Smooth muscle cell (in vitro differentiated cells): ENCODE data around the gene CXXC5. TPM values are rescaled to one million over a fixed set of nuclear protein-coding genes. Genes with fewer than 3 reads are reported as not detected.

Experiments used
- DNase-seq: peaks from one replicate; lab custom pipeline; 2025; ENCODE audit not compliant: unreplicated experiment; lab: John Stamatoyannopoulos, UW
- H2AFZ ChIP-seq: fragments of 200-600 bp; sonication (generic); 2 replicates; pipeline ENCODE4 v1.6.0; 2016; ENCODE audit warnings: antibody characterized with exemption, low read depth, mild to moderate bottlenecking
- H3F3A ChIP-seq: fragments of 200-600 bp; sonication (generic); 2 replicates; pipeline ENCODE4 v1.6.0; 2017; ENCODE audit warnings: antibody characterized with exemption, low read depth
- H3K27ac ChIP-seq: fragments of 200-600 bp; sonication (generic); 2 replicates; pipeline ENCODE4 v1.5.1; 2016; ENCODE audit warnings: low read depth, mild to moderate bottlenecking
- H3K27me3 ChIP-seq: fragments of 200-600 bp; sonication (generic); 2 replicates; pipeline ENCODE4 v1.6.1; 2016; ENCODE audit warnings: low read depth, mild to moderate bottlenecking
- H3K36me3 ChIP-seq: fragments of 200-600 bp; sonication (generic); 2 replicates; pipeline ENCODE4 v1.5.1; 2016; ENCODE audit warnings: low read depth
- H3K4me1 ChIP-seq: fragments of 200-600 bp; sonication (generic); 2 replicates; pipeline ENCODE4 v1.5.1; 2016; ENCODE audit warnings: low read depth
- H3K4me2 ChIP-seq: fragments of 200-600 bp; sonication (generic); 2 replicates; pipeline ENCODE4 v1.6.0; 2016; ENCODE audit warnings: mild to moderate bottlenecking
- H3K4me3 ChIP-seq: fragments of 200-600 bp; sonication (generic); 2 replicates; pipeline ENCODE4 v1.5.1; 2016; ENCODE audit warnings: mild to moderate bottlenecking
- H3K79me2 ChIP-seq: fragments of 200-600 bp; sonication (generic); 2 replicates; pipeline ENCODE4 v1.6.0; 2016; ENCODE audit warnings: low read depth, mild to moderate bottlenecking
- H3K9ac ChIP-seq: fragments of 200-600 bp; sonication (generic); 2 replicates; pipeline ENCODE4 v1.6.0; 2016; ENCODE audit warnings: low read depth
- H3K9me3 ChIP-seq: fragments of 200-600 bp; sonication (generic); replicated peaks from 2 replicates; pipeline ENCODE4 v1.5.1; 2016; ENCODE audit warnings: low read depth
- H4K20me1 ChIP-seq: fragments of 200-600 bp; sonication (generic); 2 replicates; pipeline ENCODE4 v1.6.0; 2016; ENCODE audit warnings: low read depth
- WGBS: methylation state at CpG from one replicate; pipeline ENCODE4 v1.1.7; 2016; ENCODE audit warnings: low lambda C conversion rate; 5-methylcytosine and 5-hydroxymethylcytosine counted together
- polyA plus RNA-seq: library from polyadenylated mRNA; unstranded; fragments of >200 nt; fragmentation: Nextera tagmentation; extraction: Ambion mirVana; gene quantifications from 2 replicates; pipeline ENCODE4 v1.2.1, GENCODE V29; 2016
- total RNA-seq: library from RNA; depleted of rRNA; stranded (reverse); fragments of >200 nt; gene quantifications from 2 replicates; pipeline ENCODE4 v1.2.3, GENCODE V29; 2014
- TF ChIP-seq, protein P1 (sequence below): fragments of 200-600 bp; sonication (generic); IDR thresholded peaks from 2 replicates; pipeline ENCODE4 v1.5.1; 2017; ENCODE audit warnings: borderline replicate concordance, mild to moderate bottlenecking, antibody characterized with exemption; ENCODE audit not compliant: insufficient read depth, poor library complexity, severe bottlenecking

The CXXC5 gene
- total and polyA plus RNA-seq, 2 experiments from 2014 or later: 85.5 to 139 TPM

- H3F3A ChIP-seq: peaks cover 30% of the 10 kb centered on the region
- no peaks in the 10 kb centered on the region for H3K9me3 ChIP-seq
- peak overlapping the region; percentile 99 for H3K27ac ChIP-seq
- H3K27me3 ChIP-seq: no peaks in the 10 kb centered on the region
- H3K4me3 ChIP-seq: no peak overlapping the region
- peak overlapping the region; percentile 83 for H3K4me2 ChIP-seq
- peaks cover 45% of the 10 kb centered on the region for H3K4me1 ChIP-seq
- peaks cover 86% of the 10 kb centered on the region for H3K79me2 ChIP-seq
- H3K9ac ChIP-seq: peak overlapping the region; percentile 71
- no peak overlapping the region for H2AFZ ChIP-seq
- DNase-seq: peak; percentile 83
- 39% methylated on average over 23 of the region's 41 CpGs for WGBS
- TF ChIP-seq, protein P1, sequence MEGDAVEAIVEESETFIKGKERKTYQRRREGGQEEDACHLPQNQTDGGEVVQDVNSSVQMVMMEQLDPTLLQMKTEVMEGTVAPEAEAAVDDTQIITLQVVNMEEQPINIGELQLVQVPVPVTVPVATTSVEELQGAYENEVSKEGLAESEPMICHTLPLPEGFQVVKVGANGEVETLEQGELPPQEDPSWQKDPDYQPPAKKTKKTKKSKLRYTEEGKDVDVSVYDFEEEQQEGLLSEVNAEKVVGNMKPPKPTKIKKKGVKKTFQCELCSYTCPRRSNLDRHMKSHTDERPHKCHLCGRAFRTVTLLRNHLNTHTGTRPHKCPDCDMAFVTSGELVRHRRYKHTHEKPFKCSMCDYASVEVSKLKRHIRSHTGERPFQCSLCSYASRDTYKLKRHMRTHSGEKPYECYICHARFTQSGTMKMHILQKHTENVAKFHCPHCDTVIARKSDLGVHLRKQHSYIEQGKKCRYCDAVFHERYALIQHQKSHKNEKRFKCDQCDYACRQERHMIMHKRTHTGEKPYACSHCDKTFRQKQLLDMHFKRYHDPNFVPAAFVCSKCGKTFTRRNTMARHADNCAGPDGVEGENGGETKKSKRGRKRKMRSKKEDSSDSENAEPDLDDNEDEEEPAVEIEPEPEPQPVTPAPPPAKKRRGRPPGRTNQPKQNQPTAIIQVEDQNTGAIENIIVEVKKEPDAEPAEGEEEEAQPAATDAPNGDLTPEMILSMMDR: no peak
- H4K20me1 ChIP-seq: peaks cover 91% of the 10 kb centered on the region
- H3K36me3 ChIP-seq: no peaks in the 10 kb centered on the region
These were observed 13.0 kb downstream of the CXXC5 start for GRCh38 chr5:139660923-139661814.

GRCh38 chr5:139662617-139663016 is 14.5 kb downstream of the CXXC5 start:
- Histone ChIP-seq H3K79me2 (peaks cover 86% of the 10 kb centered on the region), H3K4me3 (no peak overlapping the region), H2AFZ (no peak overlapping the region), H3K36me3 (no peaks in the 10 kb centered on the region), H3K27me3 (no peaks in the 10 kb centered on the region), H3K4me2 (peak overlapping the region; percentile 64), H3F3A (peaks cover 25% of the 10 kb centered on the region), H3K9ac (no peak overlapping the region), H3K9me3 (no peaks in the 10 kb centered on the region), H3K4me1 (peaks cover 48% of the 10 kb centered on the region), H3K27ac (peak overlapping the region; percentile 99), H4K20me1 (peaks cover 92% of the 10 kb centered on the region)
- TF ChIP-seq, protein P1: no peak
- DNase-seq: no peak
- WGBS: 87% methylated on average over 9 of the region's 9 CpGs

GRCh38 chr5:139663207-139664085 is 15.3 kb downstream of the CXXC5 start:
- no peak for DNase-seq
- peaks cover 47% of the 10 kb centered on the region for H3K4me1 ChIP-seq
- H3K4me2 ChIP-seq: peak overlapping the region; percentile 64
- H3K27ac ChIP-seq: peak overlapping the region; percentile 99
- WGBS: 87% methylated on average over 14 of the region's 14 CpGs
- no peaks in the 10 kb centered on the region for H3K9me3 ChIP-seq
- H3K79me2 ChIP-seq: peaks cover 85% of the 10 kb centered on the region
- H3F3A ChIP-seq: peaks cover 26% of the 10 kb centered on the region
- no peak overlapping the region for H3K9ac ChIP-seq
- TF ChIP-seq, protein P1: no peak
- no peak overlapping the region for H2AFZ ChIP-seq
- no peak overlapping the region for H3K4me3 ChIP-seq
- H3K27me3 ChIP-seq: no peaks in the 10 kb centered on the region
- H3K36me3 ChIP-seq: no peaks in the 10 kb centered on the region
- peaks cover 91% of the 10 kb centered on the region for H4K20me1 ChIP-seq
